GM03348 (cell line): ENCODE measurements around the gene EPHA8.

Experiments
- DNase-seq: peaks from one replicate; pipeline ENCODE4 v3.0.0; 2012; ENCODE audit warnings: low spot score

Gene EPHA8

DNA sequence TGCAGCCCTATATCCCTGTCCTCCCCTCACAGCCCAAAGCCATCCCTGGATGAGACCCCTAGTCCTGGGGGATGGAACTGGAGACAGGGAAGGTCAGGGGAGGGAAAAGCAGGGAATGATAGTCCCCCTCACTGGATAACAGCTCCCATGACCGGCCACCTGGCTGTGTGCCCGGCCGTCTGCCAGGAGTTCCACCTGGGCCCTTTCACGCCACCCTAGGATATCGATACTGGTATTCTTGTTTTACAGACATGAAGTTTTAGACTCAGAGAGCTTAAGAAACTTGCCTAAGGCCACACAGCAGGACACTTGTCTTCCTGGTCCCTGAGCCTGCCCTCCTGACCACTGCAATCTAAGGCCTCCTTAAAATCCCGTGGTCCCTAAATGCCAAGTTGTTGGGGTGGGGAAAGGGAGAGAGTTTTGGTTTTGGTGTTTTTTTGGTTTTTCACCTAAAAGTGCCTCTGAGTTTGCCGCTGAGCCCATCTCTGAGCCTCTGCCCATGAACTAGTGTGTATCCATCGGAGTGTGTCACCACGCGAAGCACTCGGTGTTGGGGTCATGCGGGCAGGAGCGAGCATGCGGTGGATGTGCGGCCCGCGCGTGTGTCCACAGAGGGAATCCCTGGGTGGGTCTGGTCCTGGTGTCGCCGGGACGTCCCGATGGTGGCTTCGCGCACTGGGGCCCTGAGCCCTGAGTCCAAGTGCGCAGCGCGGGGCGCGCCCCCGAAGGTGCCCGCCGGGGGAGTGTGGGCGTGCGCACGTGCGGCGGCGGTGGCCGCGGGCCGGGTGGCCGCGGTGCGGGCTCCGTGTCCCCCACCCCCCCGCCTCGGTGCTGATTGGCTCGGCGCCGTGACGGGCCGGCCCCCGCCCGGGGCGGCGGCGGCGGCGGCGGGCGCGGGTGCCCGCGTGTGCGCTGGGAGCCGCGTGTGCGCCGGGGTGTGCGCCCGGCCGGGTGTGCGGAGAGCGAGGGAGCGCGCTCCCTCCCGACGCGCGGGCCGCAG is at the start of gene EPHA8:
EPHA8 (plus strand) TSS at position 906 of the 1,000 bp plus-strand sequence. CDS start 147 bp downstream, outside the sequence.
- peak; percentile 35 for DNase-seq

DNA sequence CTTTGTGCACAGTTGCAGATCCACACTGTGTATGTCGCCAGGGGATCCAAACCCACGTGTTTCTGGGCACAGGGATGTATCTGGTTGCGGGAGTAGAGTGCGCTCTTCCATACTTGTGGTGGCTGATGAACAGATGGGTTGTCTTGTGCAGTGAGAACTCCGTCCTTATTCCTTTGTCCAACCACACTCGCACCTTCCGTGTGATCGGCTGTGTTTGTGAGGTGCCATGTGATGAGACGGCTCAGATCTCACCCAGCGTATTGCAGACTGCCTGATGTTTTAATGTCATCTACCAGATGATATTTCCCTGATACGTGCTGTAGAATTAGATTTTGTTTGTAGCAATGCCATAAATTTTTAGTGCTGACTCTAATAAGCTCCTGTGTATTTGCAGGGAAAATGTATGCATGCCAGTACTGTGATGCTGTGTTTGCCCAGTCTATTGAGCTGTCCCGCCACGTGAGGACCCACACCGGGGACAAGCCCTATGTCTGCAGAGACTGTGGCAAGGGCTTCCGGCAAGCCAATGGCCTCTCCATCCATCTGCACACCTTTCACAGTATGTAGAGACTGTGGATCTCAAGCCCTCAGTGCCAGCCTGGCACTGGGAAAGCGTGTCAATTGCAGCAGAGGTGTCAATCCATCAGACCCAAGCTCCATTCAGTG is 46.2 kb upstream of the EPHA8 start:
- DNase-seq = no peak

DNA sequence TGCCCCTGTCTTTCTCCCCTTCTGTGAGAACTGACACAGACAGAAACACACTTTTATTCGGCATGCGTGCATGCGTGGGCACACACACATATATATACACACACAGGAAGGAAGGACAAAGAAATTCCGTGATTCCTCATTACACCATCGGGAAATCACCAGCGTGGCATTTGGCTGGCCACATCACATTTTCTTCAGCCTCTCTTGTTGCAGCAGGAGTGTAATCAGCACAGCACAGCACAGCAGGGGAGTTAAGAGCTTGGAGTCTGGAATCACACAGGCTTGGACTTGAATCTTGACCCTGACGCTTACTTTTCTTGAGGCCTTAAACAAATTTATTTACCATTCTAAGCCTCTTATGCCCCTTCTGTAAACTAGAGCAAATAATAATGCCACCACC is 45.3 kb upstream of the EPHA8 start:
- no peak for DNase-seq

DNA sequence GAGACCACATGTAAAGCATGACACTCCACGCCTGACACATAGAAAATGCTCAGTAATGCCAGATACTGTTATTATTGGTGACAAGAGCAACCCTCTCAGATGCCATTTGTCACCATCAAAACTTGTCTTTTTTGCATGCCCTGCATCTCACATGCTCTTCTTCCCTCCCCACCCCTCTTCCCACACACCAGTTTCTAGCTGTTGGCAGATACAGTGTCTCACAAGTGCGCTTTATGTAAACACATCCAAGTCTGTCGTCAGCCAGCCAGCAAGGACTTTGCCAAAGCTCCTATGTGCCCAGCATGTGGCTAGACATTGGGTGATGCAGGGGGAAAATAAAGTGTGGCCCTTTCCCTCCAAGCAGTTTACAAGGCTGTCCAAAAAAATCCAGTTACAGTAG is 44.9 kb upstream of the EPHA8 start:
- DNase-seq = no peak

DNA sequence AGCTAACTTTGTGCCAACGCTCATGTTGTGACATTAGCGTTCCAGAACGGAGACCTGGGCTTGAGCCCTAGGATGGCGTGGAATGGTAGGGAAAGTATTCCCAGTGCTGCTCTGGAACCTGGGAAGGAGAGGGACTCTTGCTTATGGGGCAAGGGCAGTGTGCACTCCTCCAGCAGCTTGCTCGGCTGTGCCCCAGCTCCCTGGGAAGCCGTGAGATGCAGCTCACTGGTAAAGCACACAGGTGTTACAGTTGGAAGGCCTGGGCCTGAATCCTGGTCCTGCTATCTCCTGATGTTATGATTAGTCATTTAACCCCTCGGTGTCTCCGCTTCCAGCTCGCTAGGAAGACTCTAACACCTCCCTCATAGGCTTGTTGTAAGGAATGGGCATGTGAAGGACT is 42.4 kb upstream of the EPHA8 start:
- no peak for DNase-seq

DNA sequence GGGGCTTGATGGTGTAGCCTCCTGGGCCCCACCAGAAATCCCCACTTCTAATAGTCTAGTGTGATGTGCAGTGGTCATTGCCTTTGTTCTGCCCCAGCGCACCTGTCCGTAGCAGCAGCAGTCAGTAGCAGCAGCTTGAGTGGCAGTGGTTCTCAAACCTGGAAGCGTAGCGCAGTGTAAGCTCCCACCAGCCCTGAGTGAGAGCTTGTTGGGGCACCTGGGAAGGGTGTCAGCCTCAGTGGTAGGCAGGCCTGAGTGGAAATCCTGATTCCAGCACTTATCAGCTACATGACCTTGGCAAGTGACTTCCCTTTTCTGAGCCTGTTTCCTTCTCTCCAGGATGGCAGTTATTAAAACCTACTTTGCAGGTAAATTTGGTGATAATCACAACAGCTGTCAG is 41.6 kb upstream of the EPHA8 start:
- DNase-seq = no peak

DNA sequence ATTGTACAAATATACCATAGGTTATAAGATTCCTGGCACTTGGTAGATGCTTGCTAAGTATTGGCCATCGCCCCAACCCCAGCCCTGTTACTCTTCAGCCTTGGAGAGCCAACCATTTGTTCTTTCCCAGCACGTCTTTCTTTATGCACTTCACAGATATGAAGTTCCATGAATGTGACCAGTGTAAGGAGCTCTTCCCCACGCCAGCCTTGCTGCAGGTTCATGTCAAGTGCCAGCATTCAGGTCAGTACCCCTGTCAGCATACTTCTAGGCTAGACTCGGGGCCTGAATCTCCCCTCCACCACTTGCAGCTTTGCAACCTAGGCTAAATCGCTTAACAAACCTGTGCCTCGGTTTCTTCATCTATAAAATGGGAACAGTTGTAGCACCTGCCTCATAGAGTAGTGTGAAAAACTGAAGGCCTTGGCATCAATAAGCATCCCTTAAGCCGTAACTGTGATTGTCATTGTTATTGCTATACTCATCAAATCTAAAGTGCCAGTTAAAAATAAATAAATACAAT is 41.0 kb upstream of the EPHA8 start:
- no peak for DNase-seq

DNA sequence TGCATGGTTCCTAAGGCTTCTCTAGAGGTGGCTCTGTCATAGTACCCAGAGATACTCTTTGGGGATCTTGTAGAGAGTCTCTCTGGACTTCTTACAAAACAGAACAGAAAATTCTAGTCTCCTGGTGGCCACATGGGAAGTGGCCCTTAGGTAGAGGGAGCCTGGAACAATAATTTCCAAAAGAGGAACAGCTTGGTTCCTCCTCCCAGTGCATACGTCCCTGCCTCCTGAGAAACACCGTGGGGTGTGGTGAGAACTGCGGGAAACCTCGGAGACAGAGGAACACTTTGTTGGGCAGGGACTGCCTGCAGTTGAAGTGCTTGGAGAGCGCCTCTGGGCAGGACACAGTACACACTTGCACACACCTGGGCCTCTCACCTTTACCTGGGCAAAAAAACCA is 38.8 kb upstream of the EPHA8 start:
- no peak for DNase-seq

DNA sequence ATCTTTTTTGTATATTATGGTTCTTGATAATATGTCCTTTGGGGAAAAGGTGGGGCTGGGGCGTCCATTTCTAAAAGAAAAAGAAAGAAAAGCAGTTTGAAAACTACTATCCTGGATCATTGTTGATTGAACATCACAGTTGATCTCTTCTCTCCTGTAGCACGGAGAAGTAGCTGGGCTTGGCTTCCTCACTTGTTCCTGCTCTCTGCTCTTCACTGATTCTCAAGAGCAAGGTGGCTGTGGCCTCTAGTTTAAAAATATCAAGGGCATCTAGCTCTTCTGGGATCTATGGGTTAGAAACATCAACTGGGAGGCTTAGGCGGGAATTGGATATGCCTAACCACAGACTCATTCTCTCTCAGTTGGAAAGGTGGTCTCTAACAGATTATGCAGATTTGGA is 38.1 kb upstream of the EPHA8 start:
- DNase-seq = no peak

DNA sequence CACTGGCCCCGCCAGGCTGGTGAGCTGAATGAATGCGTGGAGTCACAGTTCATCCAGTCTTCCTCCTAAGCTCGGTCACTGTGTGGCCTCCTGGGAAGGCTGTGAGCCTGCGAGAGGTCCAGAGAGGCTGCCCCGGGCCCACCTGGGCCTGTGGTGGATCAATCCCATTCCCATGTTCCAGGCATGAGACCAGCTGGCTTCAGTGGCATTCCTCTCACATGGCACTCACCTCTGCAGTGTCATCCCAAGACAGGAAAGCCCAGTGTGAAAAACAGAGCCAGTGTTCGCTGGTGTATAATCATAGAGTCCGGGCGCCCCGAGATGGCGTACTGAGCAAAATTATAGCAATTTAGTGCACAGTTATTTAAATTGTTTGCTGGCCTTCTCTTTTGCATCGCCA is 37.6 kb upstream of the EPHA8 start:
- DNase-seq = no peak

DNA sequence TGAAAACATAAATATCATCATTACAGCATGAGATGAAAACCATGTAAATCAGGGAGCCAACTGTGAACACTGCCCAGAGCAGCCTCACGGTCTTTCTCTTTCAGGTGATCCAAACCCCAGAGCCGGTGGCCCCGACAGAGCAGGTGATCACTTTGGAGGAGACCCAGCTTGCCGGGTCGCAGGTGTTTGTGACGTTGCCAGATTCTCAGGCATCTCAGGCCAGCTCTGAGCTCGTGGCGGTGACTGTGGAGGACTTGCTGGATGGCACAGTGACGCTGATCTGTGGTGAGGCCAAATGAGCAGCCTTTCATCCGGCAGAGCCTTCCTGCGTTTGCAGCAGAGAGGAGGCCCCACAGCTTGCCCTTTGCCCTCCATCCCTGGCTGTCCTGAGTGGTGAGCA is 37.2 kb upstream of the EPHA8 start:
- DNase-seq = no peak

DNA sequence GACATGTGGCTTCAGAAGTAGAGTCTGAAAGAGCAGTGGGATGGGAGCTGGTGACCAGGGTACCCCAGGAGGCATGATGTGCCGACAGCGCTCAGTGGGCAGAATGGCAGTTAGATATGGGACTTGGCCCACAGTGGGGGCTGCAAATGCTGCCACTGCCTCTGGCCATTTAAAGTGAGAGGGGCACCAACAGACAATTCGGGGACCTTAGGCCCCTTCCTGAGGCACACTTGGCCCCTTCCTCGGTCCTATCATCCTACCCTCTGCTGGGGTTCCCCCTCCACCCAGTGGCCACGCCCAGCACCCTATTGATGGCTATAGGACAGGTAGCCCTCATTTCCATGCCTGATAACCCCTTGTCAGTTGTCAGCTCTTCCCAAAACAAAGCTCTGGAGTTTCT is 36.6 kb upstream of the EPHA8 start:
- DNase-seq = no peak

DNA sequence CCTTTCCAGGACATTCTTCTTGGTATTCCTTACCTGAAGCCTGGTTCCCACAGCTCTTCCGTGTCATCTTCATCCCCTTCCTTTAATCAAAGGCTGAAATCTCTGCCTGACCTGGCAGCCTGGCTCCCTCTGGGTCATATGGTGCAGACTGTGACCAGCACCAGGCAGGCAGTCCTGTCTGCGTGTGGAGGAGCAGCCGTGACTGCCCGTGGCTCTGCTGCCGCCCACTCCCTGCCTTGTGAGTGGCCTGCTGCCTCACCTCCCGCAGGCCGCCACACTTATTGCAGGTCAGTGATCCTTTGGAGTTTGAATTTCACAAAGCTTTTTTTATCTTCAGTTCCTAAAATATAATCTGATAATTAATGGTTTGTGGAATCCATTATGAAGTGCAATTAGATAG is 36.2 kb upstream of the EPHA8 start:
- no peak for DNase-seq

DNA sequence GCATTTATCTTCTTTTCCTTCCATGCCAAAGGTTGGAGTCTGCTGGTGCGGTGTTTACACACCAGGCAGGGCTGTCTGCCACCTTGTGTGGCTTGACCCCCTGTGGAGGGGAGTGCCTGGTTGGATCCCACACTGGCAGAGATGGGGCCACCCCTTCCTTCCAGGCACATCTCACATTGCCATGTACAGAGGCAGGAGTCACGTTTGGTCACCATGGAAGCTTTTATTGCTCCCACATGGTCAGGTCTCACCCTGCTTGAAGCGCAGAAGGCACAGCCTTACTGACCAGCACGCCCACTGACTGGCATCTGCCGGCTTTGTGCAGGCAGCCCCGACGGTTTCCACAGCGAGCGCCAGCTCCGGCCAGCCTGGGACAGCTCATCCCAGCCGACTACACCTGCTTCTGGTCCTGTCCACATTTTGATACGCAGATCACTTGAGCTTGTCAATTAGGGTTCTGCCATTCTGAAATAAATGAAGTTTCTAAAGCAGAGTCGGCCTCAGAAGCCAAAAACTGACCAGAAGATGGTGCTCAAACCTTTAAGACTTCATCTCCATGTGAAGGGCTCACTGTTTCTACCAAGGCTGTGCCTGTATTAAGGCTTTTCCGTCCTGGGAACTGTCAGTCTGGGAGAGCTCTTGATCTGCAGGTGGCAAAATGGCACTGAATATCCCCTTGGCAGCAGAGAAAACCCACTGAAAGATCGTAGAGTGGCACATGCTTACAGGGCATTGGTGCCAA is 35.6 kb upstream of the EPHA8 start:
- DNase-seq = no peak

DNA sequence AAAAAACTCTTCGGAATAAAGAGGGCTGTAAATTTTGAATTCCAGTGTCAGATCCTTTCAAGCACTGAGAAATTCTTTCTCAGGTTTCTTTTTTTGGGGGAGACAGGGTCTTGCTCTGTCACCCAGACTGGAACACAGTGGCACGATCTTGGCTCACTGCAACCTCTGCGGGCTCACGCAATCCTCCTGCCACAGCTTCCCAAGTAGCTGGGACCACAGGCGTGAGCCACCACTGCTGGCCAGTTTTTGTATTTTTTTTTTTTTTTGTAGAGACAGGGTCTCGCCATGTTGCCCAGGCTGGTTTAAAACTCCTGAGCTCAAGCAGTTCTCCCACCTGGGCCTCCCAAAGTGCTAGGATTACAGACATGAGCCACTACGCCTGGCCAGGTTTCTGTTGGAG is 34.8 kb upstream of the EPHA8 start:
- no peak for DNase-seq

DNA sequence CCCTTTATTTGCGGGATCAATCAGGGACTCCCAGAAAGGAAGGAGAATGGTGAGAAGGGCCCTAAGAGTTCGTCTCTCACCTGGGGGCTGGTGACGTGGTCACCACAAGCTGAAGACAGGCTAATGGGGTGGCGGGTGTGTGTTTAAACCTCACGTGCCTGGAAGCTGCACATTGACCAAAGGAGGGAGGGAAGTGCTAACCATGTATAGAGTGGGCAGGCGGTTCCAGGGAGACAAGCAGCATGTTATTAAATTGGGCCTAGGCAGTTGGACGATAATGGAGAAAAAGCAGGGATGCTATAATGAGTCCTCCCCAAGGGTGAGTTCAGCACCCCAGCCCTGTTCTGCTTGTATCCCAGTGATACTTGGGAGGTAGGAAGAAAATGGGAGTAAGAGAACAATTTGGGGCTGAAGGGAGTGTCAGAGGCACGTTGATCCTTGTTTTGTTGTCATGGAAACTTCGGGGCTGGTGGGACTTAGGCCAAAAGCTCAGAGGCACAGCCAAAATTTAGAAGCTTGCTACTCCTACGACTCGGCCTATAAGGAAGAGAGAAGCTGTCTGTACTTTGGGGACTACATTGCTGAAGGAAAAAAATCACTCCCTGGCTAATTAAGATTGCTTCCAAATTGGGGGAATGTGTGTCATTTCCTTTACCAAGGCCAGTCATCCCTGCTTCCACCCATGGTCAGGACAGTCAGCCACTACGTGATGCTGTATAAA is 33.2 kb upstream of the EPHA8 start:
- DNase-seq = peak; percentile 51

DNA sequence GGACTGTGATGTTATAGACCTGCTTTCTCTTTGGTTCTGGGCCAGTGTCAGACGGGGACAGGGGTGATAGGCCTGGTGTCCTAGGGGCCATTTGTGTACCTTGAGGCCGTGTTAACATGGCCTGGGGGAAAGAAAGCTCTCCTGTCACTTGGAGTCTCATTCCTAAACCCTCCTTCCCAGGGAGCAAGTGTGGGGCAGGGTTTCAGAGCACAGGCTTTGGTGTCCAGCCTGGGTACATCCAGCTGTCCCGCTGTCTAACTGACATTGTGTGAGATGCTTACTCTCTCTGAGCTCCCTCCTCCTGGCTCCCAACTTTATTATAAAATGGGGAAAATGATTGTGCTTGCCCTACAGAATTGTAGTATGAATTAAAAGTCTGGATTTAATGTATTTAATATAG is 32.6 kb upstream of the EPHA8 start:
- DNase-seq = no peak

DNA sequence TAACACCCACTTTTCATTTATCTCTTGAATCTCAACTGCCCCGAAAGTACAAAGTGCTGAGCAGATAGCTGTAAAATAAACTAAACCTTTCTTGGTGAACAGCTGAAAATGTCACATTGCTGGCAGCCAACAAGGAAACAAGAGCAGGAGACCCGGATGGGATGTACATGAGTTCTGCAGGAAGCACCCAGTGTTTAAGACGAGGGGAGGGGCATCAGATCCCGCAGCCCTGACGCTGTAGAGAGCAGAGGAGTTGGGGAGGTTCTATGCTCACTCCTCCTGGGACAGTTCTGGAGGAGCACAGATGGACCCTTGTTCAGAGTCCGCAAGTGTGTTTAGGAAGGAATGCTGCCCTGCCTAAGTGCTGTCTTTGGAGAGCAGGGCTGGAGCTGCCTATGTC is 32.0 kb upstream of the EPHA8 start:
- no peak for DNase-seq

DNA sequence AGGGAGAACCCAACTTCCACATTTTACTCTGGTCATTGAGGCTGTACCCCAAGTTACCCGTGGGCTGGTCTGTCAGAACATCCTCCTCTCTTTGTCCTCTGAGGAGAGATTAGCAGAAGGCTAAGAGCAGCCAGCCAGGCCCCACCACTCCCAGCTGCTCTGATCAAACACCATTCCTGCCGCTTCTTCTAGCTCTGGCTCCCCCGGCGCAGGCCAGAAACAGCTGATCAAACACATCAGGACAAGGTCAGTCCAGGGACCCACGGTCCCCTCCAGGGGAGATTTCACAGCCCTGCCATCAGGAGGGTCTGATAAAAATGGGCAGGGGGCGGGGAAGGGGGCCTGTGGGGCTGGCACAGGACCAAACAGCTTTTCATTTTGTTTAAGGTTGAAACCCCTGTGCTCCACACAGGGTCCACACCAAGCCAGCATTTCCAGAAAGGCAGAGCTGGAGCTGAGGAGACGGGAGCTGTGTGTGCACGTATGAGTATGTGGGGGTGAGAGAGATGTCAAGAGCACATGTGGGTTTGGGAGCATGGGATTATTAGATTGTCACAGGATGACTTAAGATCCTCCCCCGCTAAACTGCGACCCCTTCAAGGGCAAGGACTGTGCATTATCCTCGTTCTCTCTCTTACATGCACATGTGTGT is 29.9 kb upstream of the EPHA8 start:
- DNase-seq = no peak

DNA sequence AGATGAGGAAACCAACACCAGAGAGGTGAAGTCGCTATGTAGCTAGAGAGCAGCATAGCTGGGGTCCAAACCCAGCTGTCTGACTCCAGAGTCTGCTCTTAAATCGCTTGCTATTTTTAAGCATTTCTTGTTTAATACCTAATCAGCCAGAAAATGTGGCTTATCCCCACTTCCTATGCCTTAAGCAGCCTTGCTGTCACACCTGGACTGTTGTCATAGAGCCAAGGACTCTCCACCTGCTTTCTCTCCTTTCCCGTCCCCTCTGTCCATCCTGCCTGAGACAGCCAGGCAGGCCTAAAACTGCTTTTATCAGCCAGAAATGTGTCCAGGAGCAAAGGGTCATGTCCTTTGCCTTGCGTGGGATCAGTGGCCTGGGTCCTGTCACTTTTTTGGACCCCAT is 28.3 kb upstream of the EPHA8 start:
- no peak for DNase-seq

DNA sequence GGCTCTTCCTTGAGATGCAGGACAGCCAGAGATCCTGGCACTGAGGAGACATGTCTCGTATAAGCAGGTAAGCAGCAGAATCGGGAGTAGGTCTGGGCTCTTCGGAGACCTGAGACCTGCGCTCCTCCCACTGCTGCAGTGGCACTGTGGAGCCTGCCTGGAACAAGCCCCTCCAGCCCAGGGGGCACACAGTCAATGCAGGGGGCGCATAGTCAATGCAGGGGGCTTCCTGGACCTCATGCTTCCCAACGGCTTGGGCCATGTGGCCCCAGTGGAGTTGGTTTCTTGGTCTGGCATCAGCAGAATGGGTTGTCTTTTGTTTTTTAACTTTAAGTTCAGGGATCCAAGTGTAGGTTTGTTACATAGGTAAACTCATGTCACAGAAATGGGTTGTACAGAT is 27.9 kb upstream of the EPHA8 start:
- no peak for DNase-seq
